PC-9 (cell line): ENCODE data around the gene TMSB15B. TPM values are rescaled to one million over a fixed set of nuclear protein-coding genes. Genes with fewer than 3 reads are reported as not detected.

Experiments
- total RNA-seq: library from RNA; stranded (reverse); gene quantifications from 2 replicates; pipeline ENCODE4 v1.2.3, GENCODE V29; 2021

Gene TMSB15B
- total RNA-seq, 1 experiment from 2014 or later = not detected

Other genes starting within 250 kb of the TMSB15B start
- not detected in 2 replicates for gene PLP1, start 185.8 kb upstream of the TMSB15B start, total RNA-seq
- gene RAB9B, start 130.4 kb upstream of the TMSB15B start, total RNA-seq = not detected in 2 replicates
- not detected in 2 replicates for gene H2BW1, start 51.1 kb downstream of the TMSB15B start, total RNA-seq
- not detected in 2 replicates for gene H2BW2, start 77.3 kb downstream of the TMSB15B start, total RNA-seq
- not detected in 2 replicates for gene TMSB15C, start 113.6 kb downstream of the TMSB15B start, total RNA-seq
- gene ZCCHC18, start 149.9 kb downstream of the TMSB15B start, total RNA-seq = not detected in 2 replicates
- 4.5 and 6.4 TPM in 2 replicates for gene SLC25A53, start 194.4 kb downstream of the TMSB15B start, total RNA-seq
- 28.5 and 35.7 TPM in 2 replicates for gene FAM199X, start 203.8 kb downstream of the TMSB15B start, total RNA-seq